Heart left ventricle (tissue), 16 donors: ENCODE data around the gene TNFAIP8L3. TPM values are rescaled to one million over a fixed set of nuclear protein-coding genes. Genes with fewer than 3 reads are reported as not detected.
A peak's percentile ranks its signal among the peaks of the same experiment; 100 is the strongest.

Experiments used
- ATAC-seq, 4 donors: fragments of 200-7000 bp; cut with Tn5 transposase; one replicate each; pipeline ENCODE4 v1.9.1; 2020 to 2022; ENCODE audit warnings: moderate library complexity in 4 of 4, mild to moderate bottlenecking in 3 of 4, moderate number of reproducible peaks in 1 of 4
- DNase-seq, 5 donors: peaks; one replicate each; pipeline ENCODE4 v3.0.0-alpha.2; 2020
- H3K27ac ChIP-seq, 12 donors: fragments of 200-600 bp; sonication (generic) in 4 of 12; one replicate each; pipeline versions ENCODE4 v1.5.0 to v1.8.0; 2016 to 2022; ENCODE audit warnings: mild to moderate bottlenecking in 2 of 12
- H3K27me3 ChIP-seq, 9 donors: fragments of 200-600 bp; sonication (generic) in 2 of 9; one replicate each; pipeline versions ENCODE4 v1.5.1 to v1.8.0; 2016 to 2022; ENCODE audit warnings: mild to moderate bottlenecking in 3 of 9
- H3K36me3 ChIP-seq, 9 donors: fragments of 200-600 bp; sonication (generic) in 2 of 9; one replicate each; pipeline versions ENCODE4 v1.5.0 to v1.8.0; 2018 to 2022; ENCODE audit warnings: mild to moderate bottlenecking in 2 of 9
- H3K4me1 ChIP-seq, 12 donors: fragments of 200-600 bp; sonication (generic) in 4 of 12; one replicate each; pipeline versions ENCODE4 v1.5.0 to v1.8.0; 2016 to 2022; ENCODE audit warnings: mild to moderate bottlenecking in 3 of 12
- H3K4me3 ChIP-seq, 12 donors: fragments of 200-600 bp; sonication (generic) in 4 of 12; one replicate each; pipeline versions ENCODE4 v1.5.0 to v1.8.0; 2017 to 2022; ENCODE audit warnings: mild to moderate bottlenecking in 9 of 12, moderate library complexity in 4 of 12
- H3K9me3 ChIP-seq, 12 donors: fragments of 200-600 bp; sonication (generic) in 4 of 12; one replicate each; pipeline versions ENCODE4 v1.5.0 to v1.8.0; 2016 to 2022; ENCODE audit warnings: mild to moderate bottlenecking in 1 of 12
- CTCF ChIP-seq, 12 donors: fragments of 200-600 bp; sonication (generic) in 4 of 12; IDR thresholded peaks; one replicate each; pipeline versions ENCODE4 v1.5.0 to v1.8.0; 2018 to 2022; ENCODE audit warnings: antibody characterized with exemption in 12 of 12, mild to moderate bottlenecking in 5 of 12
- POLR2A ChIP-seq, 2 donors: fragments of 450-650 bp; IDR thresholded peaks; one replicate each; pipeline ENCODE4 v1.6.1; 2017; ENCODE audit warnings: antibody characterized with exemption in 2 of 2, mild to moderate bottlenecking in 2 of 2, moderate library complexity in 2 of 2
- WGBS, 4 donors: extraction: QIAGEN DNeasy Blood & Tissue Kit in 2 of 4; methylation state at CpG; one replicate each; pipeline versions ENCODE4 v1.1.5 to v1.1.7; 2013 to 2018; 5-methylcytosine and 5-hydroxymethylcytosine counted together
- intact Hi-C, 10 donors: fragments of 100-400 bp; cut with DNase I; formaldehyde crosslinking; loops; one replicate each; pipeline versions ENCODE4 v1.11.1 to v1.14.2; 2022
- polyA plus RNA-seq, 2 donors: library from polyadenylated mRNA; stranded (reverse); fragments of 200-250 nt; gene quantifications; one replicate each; pipeline ENCODE4 v1.2.3, GENCODE V29; 2013
- total RNA-seq, 9 donors: library from RNA; depleted of rRNA in 2 of 9; stranded (reverse); fragments of >200 nt in 2 of 9; fragmentation: NEBNext Ultra II Directional in 3 of 9; extraction: Animal tissue kit (Norgen Biotek cat#: 25700) in 3 of 9; gene quantifications; one replicate each; pipeline versions ENCODE4 v1.1.0 to v1.2.4, GENCODE V29; 2016 to 2023
- donor health status: ischemic (EF 13 %, LVEDD 7.1; RV severe dilation, severe dysfunction).
- donor health status: healthy with polysubstance abuse.
- donor health status: DM: no; HTN: yes; CAD: no.
- donor health status: DM: no; HTN: no; CAD: no.
- donor health status: ischemic (EF 25% LVEDD 6.9; RV normal size, moderate dysfunction).
- donor health status: ischemic (EF 25% LVEDD 5.7; RV mildly dilated, moderate dysfunction).
- donor health status: healthy.
- donor health status: DM: yes; HTN: yes; CAD: no.
- donor health status: ischemic (EF 35%, LVEDD 5.7; RV mildly dilated, moderate dysfunction).
- donor health status: nonischemic (EF 11% LVEDD 7.7; RV severe dilation, severe dysfunction).
- donor health status: DM: yes; HTN: yes; CAD: no.
- donor health status: PGD.
- donor health status: ischemic (EF 29% LVEDD 5.4; RV normal size, mild dysfunction).
- donor health status: nonischemic (EF 23%, LVEDD 6.1; RV moderate dilation, normal function).

Gene TNFAIP8L3
- total and polyA plus RNA-seq, 11 donors: 1.3 to 28.0 (median 3.1) TPM

GRCh38 chr15:51121631-51122225 lies 27.0 kb upstream of the TNFAIP8L3 start:
- Histone ChIP-seq H3K9me3 (peaks cover 0 to 11% (median 0%) of the 10 kb centered on the region in 12 donors), H3K27me3 (peaks cover 0 to 4% (median 0%) of the 10 kb centered on the region in 9 donors), H3K4me3 (no peak overlapping the region), H3K36me3 (no peaks in the 10 kb centered on the region), H3K27ac (no peak overlapping the region), H3K4me1 (no peaks in the 10 kb centered on the region)
- TF ChIP-seq CTCF (IDR thresholded peaks at IDR 0.05) (no peak), POLR2A (IDR thresholded peaks at IDR 0.05) (no peak)
- WGBS, 4 donors: 96 to 99% (median 97%) methylated on average over 1 of the region's 1 CpG
- ATAC-seq: no peak
- intact Hi-C loops: no loop called here
- no peak for DNase-seq

GRCh38 chr15:51121118-51121517 lies 26.4 kb upstream of the TNFAIP8L3 start:
- DNase-seq (peak in 1 of 5 donors; percentile 61), ATAC-seq (peak in 3 of 4 donors; percentile 66 to 98 (median 92))
- no peak overlapping the region for H3K4me3 ChIP-seq
- 32 to 69% (median 54%) methylated on average over 2 of the region's 2 CpGs for WGBS, 4 donors
- peaks cover 0 to 11% (median 0%) of the 10 kb centered on the region in 12 donors for H3K9me3 ChIP-seq
- H3K36me3 ChIP-seq: no peaks in the 10 kb centered on the region
- peaks cover 0 to 4% (median 0%) of the 10 kb centered on the region in 9 donors for H3K27me3 ChIP-seq
- intact Hi-C loops: no loop called here
- H3K27ac ChIP-seq: no peak overlapping the region
- no peaks in the 10 kb centered on the region for H3K4me1 ChIP-seq
- TF ChIP-seq CTCF (IDR thresholded peaks at IDR 0.05) (no peak), POLR2A (IDR thresholded peaks at IDR 0.05) (no peak)

DNA sequence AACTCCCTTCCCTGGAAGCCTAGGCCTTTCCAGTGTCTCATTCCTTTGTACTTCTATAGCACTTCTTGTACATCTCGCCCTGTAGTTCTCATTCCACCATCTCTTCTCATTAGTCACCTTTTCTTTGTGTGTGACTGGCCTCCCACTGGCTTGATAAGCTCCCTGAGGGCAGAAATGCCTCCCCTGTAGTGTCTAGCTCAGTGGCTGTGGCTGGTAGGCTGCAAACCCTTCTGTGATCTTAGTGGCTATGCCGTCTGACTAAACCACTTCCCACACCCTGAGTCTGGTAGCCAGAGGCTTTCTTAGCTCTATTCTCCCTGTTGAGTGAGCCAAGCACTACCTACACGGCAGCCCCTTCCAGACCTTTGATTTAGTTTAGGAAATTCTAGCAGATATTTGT lies 24.4 kb upstream of the TNFAIP8L3 start:
- no peak for DNase-seq
- Histone ChIP-seq H3K4me3 (no peak overlapping the region), H3K36me3 (no peaks in the 10 kb centered on the region), H3K27ac (no peak overlapping the region), H3K4me1 (no peaks in the 10 kb centered on the region), H3K27me3 (peaks cover 0 to 4% (median 0%) of the 10 kb centered on the region in 9 donors), H3K9me3 (peaks cover 0 to 11% (median 0%) of the 10 kb centered on the region in 12 donors)
- TF ChIP-seq CTCF (IDR thresholded peaks at IDR 0.05): no peak
- TF ChIP-seq POLR2A (IDR thresholded peaks at IDR 0.05): no peak
- intact Hi-C loops: no loop called here
- no peak for ATAC-seq
- 52 to 60% (median 54%) methylated on average over 3 of the region's 3 CpGs for WGBS, 4 donors

- 96 to 100% (median 99%) methylated on average over 1 of the region's 1 CpG for WGBS, 4 donors
- Histone ChIP-seq H3K27ac (no peak overlapping the region), H3K4me1 (peaks cover 0 to under 1% (median 0%) of the 10 kb centered on the region in 12 donors), H3K36me3 (no peaks in the 10 kb centered on the region), H3K9me3 (no peaks in the 10 kb centered on the region), H3K27me3 (peaks cover 0 to 4% (median 0%) of the 10 kb centered on the region in 9 donors), H3K4me3 (no peak overlapping the region)
- intact Hi-C loops: no loop called here
- no peak for DNase-seq
- TF ChIP-seq POLR2A (IDR thresholded peaks at IDR 0.05) (no peak), CTCF (IDR thresholded peaks at IDR 0.05) (no peak)
- ATAC-seq: no peak
These were observed 22.6 kb upstream of the TNFAIP8L3 start for GRCh38 chr15:51117270-51117669.
